ENCODE measurements around the gene MSH3. TPM values are rescaled to one million over a fixed set of nuclear protein-coding genes. Genes with fewer than 3 reads are reported as not detected.

Gene MSH3
- polyA plus RNA-seq, 1 of the 3 experiments (the other 2 are of a cell fraction) = 3.5 TPM

- H3K27me3 ChIP-seq (ENCODE audit: insufficient read depth) = no peaks in the 10 kb centered on the region
- no peak overlapping the region for H3K27ac ChIP-seq (ENCODE audit: low read depth in 2 of 2, low read length in 1 of 2)
- TF ChIP-seq FOSL2 (IDR thresholded peaks at IDR 0.05; ENCODE audit: borderline replicate concordance, low read depth) (no peak), REST (IDR thresholded peaks at IDR 0.05; ENCODE audit: low read depth, low read length) (no peak), POLR2AphosphoS5 (IDR thresholded peaks at IDR 0.05; ENCODE audit: low read depth, low read length) (no peak), RXRA (IDR thresholded peaks at IDR 0.05; ENCODE audit: borderline replicate concordance, low read depth) (no peak), MXI1 (IDR thresholded peaks at IDR 0.05; ENCODE audit: low read depth, low read length) (no peak), GABPA (IDR thresholded peaks at IDR 0.05; ENCODE audit: low read depth) (no peak), ELF1 (IDR thresholded peaks at IDR 0.05) (no peak), YY1 (IDR thresholded peaks at IDR 0.05; ENCODE audit: low read depth) (no peak)
- TF ChIP-seq, protein P1, sequence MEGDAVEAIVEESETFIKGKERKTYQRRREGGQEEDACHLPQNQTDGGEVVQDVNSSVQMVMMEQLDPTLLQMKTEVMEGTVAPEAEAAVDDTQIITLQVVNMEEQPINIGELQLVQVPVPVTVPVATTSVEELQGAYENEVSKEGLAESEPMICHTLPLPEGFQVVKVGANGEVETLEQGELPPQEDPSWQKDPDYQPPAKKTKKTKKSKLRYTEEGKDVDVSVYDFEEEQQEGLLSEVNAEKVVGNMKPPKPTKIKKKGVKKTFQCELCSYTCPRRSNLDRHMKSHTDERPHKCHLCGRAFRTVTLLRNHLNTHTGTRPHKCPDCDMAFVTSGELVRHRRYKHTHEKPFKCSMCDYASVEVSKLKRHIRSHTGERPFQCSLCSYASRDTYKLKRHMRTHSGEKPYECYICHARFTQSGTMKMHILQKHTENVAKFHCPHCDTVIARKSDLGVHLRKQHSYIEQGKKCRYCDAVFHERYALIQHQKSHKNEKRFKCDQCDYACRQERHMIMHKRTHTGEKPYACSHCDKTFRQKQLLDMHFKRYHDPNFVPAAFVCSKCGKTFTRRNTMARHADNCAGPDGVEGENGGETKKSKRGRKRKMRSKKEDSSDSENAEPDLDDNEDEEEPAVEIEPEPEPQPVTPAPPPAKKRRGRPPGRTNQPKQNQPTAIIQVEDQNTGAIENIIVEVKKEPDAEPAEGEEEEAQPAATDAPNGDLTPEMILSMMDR (IDR thresholded peaks at IDR 0.05) = no peak
- H3F3A ChIP-seq (replicated peaks; ENCODE audit: insufficient read depth) = no peaks in the 10 kb centered on the region
- no peak overlapping the region for H3K4me2 ChIP-seq
- ChIA-PET POLR2A (no interaction called here), CTCF (no interaction called here)
- H4K20me1 ChIP-seq (ENCODE audit: insufficient read depth) = no peaks in the 10 kb centered on the region
- H3K36me3 ChIP-seq (replicated peaks in 1 of 2; ENCODE audit: control insufficient read depth in 1 of 2, insufficient read depth in 2 of 2, low read length in 1 of 2) = no peaks in the 10 kb centered on the region
- no peaks in the 10 kb centered on the region for H3K9me3 ChIP-seq
- no peak overlapping the region for H3K9ac ChIP-seq
- WGBS (ENCODE audit: low lambda C conversion rate) = 64% methylated on average over 3 of the region's 3 CpGs
- peaks cover 0 to 3% of the 10 kb centered on the region in 2 experiments; a peak in 1 of 4 replicates for H3K4me1 ChIP-seq (ENCODE audit: control insufficient read depth in 1 of 2, insufficient read depth in 2 of 2, low read depth in 1 of 2, low read length in 1 of 2)
- no peaks in the 10 kb centered on the region for H3K9me2 ChIP-seq
- no peaks in the 10 kb centered on the region for H3K79me2 ChIP-seq (ENCODE audit: insufficient read depth)
- H2AFZ ChIP-seq (ENCODE audit: low read depth) = no peak overlapping the region
- no peak for DNase-seq
- no peak overlapping the region for H3K4me3 ChIP-seq (ENCODE audit: low read depth in 2 of 2, low read length in 1 of 2)
Measured at GRCh38 chr5:80912479-80912878, 258.0 kb downstream of the MSH3 start.

- CTCF ChIA-PET = interaction anchor here (1.2 to 1.3 kb wide), 2 partner anchors 280 to 383 kb away, joined by 3 read pairs; no protein-coding TSS in a partner anchor
- peaks cover 0 to 3% of the 10 kb centered on the region in 2 experiments; a peak in 1 of 4 replicates for H3K4me1 ChIP-seq (ENCODE audit: control insufficient read depth in 1 of 2, insufficient read depth in 2 of 2, low read depth in 1 of 2, low read length in 1 of 2)
- no peak for TF ChIP-seq SMC3 (IDR thresholded peaks at IDR 0.05; ENCODE audit: low read depth, low read length)
- no peak for TF ChIP-seq TEAD4 (IDR thresholded peaks at IDR 0.05; ENCODE audit: borderline replicate concordance, insufficient read depth)
- TF ChIP-seq TAF1 (IDR thresholded peaks at IDR 0.05; ENCODE audit: borderline replicate concordance, low read depth, low read length) = no peak
- no peak for TF ChIP-seq EZH2phosphoT487 (IDR thresholded peaks at IDR 0.05; ENCODE audit: borderline replicate concordance, low read depth)
- TF ChIP-seq NRF1 (IDR thresholded peaks at IDR 0.05; ENCODE audit: low read depth, low read length) = no peak
- no peak for TF ChIP-seq RCOR1 (IDR thresholded peaks at IDR 0.05; ENCODE audit: low read length)
- TF ChIP-seq EP300 (IDR thresholded peaks at IDR 0.05; ENCODE audit: borderline replicate concordance in 1 of 2, low read depth in 1 of 2, low read length in 1 of 2) = no peak
- TF ChIP-seq TCF12 (IDR thresholded peaks at IDR 0.05) = no peak
- no peak for TF ChIP-seq IRF3 (IDR thresholded peaks at IDR 0.05; ENCODE audit: low read depth, low read length)
- TF ChIP-seq CHD2 (IDR thresholded peaks at IDR 0.05; ENCODE audit: low read length, partially characterized antibody) = no peak
- TF ChIP-seq, protein P2, sequence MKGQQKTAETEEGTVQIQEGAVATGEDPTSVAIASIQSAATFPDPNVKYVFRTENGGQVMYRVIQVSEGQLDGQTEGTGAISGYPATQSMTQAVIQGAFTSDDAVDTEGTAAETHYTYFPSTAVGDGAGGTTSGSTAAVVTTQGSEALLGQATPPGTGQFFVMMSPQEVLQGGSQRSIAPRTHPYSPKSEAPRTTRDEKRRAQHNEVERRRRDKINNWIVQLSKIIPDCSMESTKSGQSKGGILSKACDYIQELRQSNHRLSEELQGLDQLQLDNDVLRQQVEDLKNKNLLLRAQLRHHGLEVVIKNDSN (IDR thresholded peaks at IDR 0.05; ENCODE audit: borderline replicate concordance, low read depth) = no peak
- TF ChIP-seq MAX (IDR thresholded peaks at IDR 0.05; ENCODE audit: low read depth) = no peak
- TF ChIP-seq FOSL2 (IDR thresholded peaks at IDR 0.05; ENCODE audit: borderline replicate concordance, low read depth) = no peak
- TF ChIP-seq GABPA (IDR thresholded peaks at IDR 0.05; ENCODE audit: low read depth) = no peak
- no peaks in the 10 kb centered on the region for H3K9me3 ChIP-seq
- H3K4me2 ChIP-seq = no peak overlapping the region
- no peaks in the 10 kb centered on the region for H3K9me2 ChIP-seq
- H3K36me3 ChIP-seq (replicated peaks in 1 of 2; ENCODE audit: control insufficient read depth in 1 of 2, insufficient read depth in 2 of 2, low read length in 1 of 2) = no peaks in the 10 kb centered on the region
- no peak overlapping the region for H3K4me3 ChIP-seq (ENCODE audit: low read depth in 2 of 2, low read length in 1 of 2)
- no peak overlapping the region for H3K27ac ChIP-seq (ENCODE audit: low read depth in 2 of 2, low read length in 1 of 2)
- no peaks in the 10 kb centered on the region for H4K20me1 ChIP-seq (ENCODE audit: insufficient read depth)
- no peak overlapping the region for H3K9ac ChIP-seq
- no peaks in the 10 kb centered on the region for H3K27me3 ChIP-seq (ENCODE audit: insufficient read depth)
- H2AFZ ChIP-seq (ENCODE audit: low read depth) = no peak overlapping the region
- no peaks in the 10 kb centered on the region for H3F3A ChIP-seq (replicated peaks; ENCODE audit: insufficient read depth)
- DNase-seq = no peak
- POLR2A ChIA-PET = no interaction called here
- WGBS (ENCODE audit: low lambda C conversion rate) = 21% methylated on average over 1 of the region's 1 CpG
- H3K79me2 ChIP-seq (ENCODE audit: insufficient read depth) = no peaks in the 10 kb centered on the region
Measured at GRCh38 chr5:80915716-80916115, 261.3 kb downstream of the MSH3 start.
